NCI-H1694 treated with DMSO at 0.1 percent for 48 hours (cell line): ENCODE data around the gene ACP2.
"Not testable (repeated sequence)": the region's sequence is repeated elsewhere in the genome, so short reads cannot be mapped to it uniquely, and the experiment has no call there.

Experiments
- DNase-seq: peaks from one replicate; lab custom pipeline; 2025; lab: John Stamatoyannopoulos, UW

Gene ACP2

DNA sequence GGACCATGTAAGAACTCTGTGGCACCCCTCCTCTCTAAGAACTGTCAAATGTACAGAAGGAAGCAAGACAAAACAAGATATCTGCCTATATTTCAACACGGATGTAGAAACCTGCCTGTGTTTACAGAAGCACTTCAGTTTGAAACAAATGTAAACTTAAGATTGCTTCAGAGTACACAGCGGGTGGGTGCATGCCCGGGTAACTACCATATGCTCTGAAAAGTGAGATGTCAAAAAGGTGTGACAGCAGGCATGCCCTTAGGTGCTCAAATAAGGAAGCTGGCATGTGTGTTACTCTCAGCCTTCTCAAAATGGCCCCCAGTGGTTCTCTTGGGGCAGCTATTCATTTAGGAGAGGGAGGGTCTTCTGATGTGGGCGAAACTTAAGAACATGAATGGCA is 5.2 kb downstream of the ACP2 start:
- DNase-seq: no peak

DNA sequence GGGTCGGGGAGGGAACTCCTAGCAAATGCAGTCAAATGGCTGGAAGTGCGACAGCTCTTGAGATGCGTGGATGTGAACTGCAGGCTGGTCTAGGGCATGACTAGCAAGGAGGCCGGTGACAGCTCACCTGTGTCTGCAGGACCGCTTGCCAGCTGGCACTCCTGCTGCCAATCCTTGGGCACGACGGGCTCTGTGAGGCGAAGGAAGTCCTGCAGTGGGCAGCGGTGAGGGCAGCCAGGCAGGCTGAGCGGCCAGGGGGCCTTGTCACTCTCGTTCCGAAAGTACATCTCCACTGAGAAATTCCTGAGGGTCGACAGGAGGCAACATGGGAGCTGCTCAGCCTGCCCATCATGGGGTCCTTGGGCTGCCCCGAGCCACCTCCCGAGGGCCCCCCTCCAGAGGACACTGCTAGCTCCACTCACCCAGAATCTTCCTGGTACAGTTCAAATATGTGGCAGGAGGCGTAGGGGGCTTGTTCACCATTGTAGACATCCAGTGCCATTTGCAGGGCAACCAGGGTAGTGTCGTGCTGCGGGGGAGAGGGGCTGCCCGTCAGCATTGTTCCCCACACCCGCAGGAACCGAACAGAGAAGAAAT is 5.9 kb downstream of the ACP2 start:
- DNase-seq: no peak

DNA sequence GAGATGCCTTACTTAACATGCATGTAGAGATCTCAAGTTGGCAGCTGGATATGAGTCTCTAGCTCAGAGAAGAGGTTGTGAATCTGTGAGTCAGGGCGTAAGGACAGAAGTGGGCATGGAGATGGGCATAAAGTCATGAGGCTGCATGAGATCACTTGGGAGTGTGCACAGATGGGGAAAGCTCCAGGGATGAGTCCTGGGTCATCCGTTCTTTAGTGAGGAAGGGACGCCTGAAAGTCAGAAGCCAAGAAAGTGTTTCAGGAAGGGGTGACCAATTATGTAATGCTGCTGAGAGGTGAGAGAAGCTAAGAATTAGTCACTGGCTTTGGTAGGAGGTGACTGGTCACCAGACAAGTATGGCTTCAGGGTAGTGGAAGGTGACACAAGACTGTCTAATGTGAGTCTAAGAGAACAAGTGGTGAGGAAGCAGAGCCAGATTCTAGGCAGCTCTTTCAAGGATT is 6.7 kb downstream of the ACP2 start:
- DNase-seq: no peak

DNA sequence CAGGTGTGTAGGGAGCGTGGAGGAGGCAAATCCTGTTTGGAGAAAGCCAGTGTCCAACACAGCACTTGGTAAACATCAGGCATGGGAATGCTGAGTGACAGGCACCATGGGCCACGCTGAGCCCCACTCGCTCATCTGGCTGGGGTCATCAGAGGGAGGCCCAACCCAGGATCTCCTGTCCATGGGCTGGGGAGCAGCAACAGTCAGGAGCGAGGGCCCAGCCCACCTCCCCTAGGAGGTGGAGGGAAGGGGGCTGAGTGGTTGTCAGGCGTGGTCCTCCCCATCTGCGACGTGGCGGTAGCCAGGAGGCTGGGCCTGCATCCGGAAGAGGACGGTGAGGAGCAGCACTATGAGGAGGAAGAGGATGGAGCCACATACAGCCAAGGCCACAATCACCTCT is 8.8 kb downstream of the ACP2 start:
- no peak for DNase-seq

DNA sequence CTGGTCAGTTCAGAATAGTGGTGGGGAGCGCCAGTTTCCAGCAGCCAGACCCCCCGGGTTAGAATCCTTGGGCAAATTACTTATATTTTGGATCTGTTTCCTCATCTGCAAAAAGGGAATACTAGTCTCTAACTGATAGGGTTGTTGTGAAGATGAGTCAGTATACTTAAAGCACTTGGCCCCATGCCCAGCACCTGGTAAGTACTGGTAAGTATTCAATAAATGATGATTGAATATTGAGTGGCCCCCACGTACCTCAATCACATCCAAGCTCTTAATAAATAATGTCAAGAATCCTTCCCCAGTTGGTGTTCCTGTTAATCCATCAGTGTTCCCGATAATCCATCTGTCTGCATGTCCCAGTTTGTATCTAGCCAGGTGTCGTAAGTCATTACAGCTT is 12.1 kb downstream of the ACP2 start:
- DNase-seq: no peak

- no peak for DNase-seq
These were observed 13.5 kb downstream of the ACP2 start for GRCh38 chr11:47235163-47235562.

DNA sequence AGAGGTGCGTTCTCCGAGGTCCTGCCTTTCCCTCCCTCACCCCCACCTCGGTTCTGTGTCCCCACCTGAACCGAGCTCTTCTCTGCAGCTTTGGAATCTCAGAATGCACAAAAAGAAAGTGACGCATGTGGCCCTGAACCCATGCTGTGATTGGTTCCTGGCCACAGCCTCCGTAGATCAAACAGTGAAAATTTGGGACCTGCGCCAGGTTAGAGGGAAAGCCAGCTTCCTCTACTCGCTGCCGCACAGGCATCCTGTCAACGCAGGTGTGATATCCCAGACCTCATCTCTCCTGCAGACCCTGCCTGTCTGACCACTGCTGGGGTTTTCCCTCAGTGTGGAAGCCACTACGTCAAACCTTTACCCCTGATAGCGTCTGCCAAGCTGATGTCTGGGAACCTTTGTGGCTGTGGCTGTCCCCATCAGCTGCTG is 13.9 kb downstream of the ACP2 start:
- DNase-seq: no peak

- DNase-seq: no peak
These were observed 14.5 kb downstream of the ACP2 start for GRCh38 chr11:47233989-47234668.

- no peak for DNase-seq
These were observed 15.6 kb downstream of the ACP2 start for GRCh38 chr11:47233051-47233450.

GRCh38 chr11:47229161-47229560 is 19.5 kb downstream of the ACP2 start:
- no peak for DNase-seq

GRCh38 chr11:47225552-47226400 is 22.8 kb downstream of the ACP2 start:
- DNase-seq: no peak

DNA sequence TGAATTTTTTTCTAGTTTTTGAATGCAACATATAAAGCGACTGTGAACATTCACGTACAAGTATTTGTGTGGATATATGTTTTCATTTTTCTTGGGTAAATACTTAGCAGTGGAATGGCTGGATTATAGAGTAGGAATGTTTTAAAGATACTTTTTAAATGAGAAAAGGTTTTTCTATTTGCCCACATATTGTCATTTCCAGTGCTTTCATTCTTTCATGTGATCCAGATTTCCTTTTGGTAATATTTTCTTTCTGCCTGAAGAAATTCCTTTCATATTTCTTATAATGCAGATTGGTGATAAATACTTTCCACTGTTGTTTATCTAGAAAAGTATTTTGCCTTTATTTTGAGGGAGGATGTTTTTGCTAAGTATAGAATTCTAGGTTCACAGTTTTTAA is 25.9 kb downstream of the ACP2 start:
- no peak for DNase-seq

- DNase-seq: no peak
These were observed 28.2 kb downstream of the ACP2 start for GRCh38 chr11:47220401-47220821.

DNA sequence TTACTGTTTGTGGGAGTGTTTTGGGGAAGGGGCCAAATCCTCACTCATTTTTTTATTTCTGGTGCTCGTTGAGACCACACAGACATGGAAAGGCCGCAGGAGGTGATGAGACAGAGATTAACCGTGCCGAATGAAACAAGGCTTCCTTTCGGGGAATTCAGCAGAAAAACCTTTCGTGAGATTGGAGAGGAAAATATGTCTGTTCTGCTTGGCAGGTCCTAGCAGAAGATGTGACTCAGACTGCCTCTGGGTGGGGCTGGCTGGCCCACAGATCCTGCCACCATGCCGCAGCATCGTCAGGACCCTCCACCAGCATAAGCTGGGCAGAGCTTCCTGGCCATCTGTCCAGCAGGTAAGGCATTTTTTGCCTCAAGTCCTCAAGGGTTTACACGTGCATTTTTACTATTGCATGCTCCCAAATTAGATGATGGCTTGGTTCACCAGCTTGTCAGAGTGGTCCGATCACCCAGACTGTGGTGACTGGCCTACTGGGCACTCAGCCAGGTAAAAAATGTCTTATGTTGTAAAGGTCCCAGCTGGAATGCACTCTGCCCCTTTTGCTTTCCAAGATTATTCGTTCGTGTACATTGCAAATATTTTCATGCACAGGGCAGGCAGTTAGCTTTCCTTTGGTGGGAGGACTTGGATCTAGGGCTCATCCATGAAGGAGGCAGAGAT is 32.4 kb downstream of the ACP2 start:
- DNase-seq: peak; percentile 19

- DNase-seq: no peak
These were observed 33.2 kb downstream of the ACP2 start for GRCh38 chr11:47215366-47215910.

- DNase-seq: peak; percentile 74
These were observed 34.6 kb downstream of the ACP2 start for GRCh38 chr11:47213950-47214565.

- no peak for DNase-seq
These were observed 35.7 kb downstream of the ACP2 start for GRCh38 chr11:47212938-47213337.

GRCh38 chr11:47208628-47209027 is 40.0 kb downstream of the ACP2 start:
- no peak for DNase-seq

- not testable (repeated sequence) for DNase-seq
These were observed 40.5 kb downstream of the ACP2 start for GRCh38 chr11:47208008-47208552.

- no peak for DNase-seq
These were observed 41.2 kb downstream of the ACP2 start for GRCh38 chr11:47207459-47207858.

GRCh38 chr11:47206577-47206976 is 42.0 kb downstream of the ACP2 start:
- DNase-seq: not testable (repeated sequence)
